ENCODE measurements around the gene TENM4. TPM values are rescaled to one million over a fixed set of nuclear protein-coding genes. Genes with fewer than 3 reads are reported as not detected.

TENM4 gene
- total and polyA plus RNA-seq, 10 of the 15 experiments (the other 5 are each of a cell fraction or from before 2014, with no cell fraction given), result 0.03 to 0.12 (median 0.06) TPM; not detected in 7

DNA sequence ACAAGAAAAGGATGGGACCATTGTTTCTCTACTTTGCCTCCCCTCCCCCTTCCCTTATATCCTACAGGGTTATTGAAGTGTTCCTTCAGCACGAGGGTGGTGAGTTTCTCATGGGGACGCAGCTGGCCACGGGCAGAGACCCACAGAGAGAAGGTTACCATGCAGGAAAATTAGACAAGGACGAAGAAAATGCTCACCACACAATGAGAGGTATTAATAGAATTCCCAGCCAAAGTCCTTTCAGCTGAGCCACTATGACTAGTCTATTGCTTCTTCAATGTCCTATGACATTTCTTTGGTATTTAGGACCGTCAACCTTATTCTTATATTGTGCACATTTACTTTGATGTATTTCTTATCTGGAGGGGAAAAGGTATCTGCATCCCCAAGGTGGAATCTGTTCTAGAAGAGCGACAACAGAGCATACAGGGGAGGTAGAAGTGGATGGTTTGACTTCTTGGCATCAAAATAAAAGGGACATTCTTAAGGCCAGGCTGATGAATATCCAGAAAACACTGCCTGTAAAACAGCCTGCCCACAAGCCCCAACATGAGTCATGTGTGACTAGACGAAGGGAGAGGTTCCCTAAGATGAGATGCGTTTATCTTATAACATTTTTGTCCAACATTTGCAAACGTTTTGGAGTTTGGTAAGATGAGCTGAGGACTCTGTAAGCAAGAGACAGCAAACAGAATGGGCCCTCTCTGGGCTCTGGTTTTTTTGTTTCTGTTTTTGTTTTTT lies 656.3 kb downstream of the TENM4 start:
- 9% methylated on average over 9 of the region's 9 CpGs for WGBS (ENCODE audit: insufficient coverage, insufficient replicate concordance, low lambda C conversion rate, missing lambda C conversion rate)
- no peaks in the 10 kb centered on the region for H4K20me1 ChIP-seq (ENCODE audit: control insufficient read depth, insufficient read depth)
- H3K4me1 ChIP-seq (ENCODE audit: control insufficient read depth, insufficient read depth, low read length), result no peaks in the 10 kb centered on the region
- ChIA-PET RAD21 (ENCODE audit: unreplicated experiment) (no interaction called here), SMC1A (ENCODE audit: uncharacterized antibody, unreplicated experiment) (interaction anchor here (3.0 kb wide), 1 partner anchor 14 kb away, joined by 8 read pairs; no protein-coding TSS in a partner anchor), CTCF (interaction anchor here (0.7 to 2.2 kb wide), 2 partner anchors 9 to 14 kb away, joined by 4 read pairs; no protein-coding TSS in a partner anchor), POLR2A (no interaction called here)
- no peaks in the 10 kb centered on the region for H3K79me2 ChIP-seq (ENCODE audit: control insufficient read depth, insufficient read depth, low read length)
- no peaks in the 10 kb centered on the region; a peak in 1 of 4 replicates for H3K27me3 ChIP-seq (replicated peaks in 1 of 2; ENCODE audit: control insufficient read depth in 2 of 2, insufficient read depth in 2 of 2, low read length in 1 of 2)
- H3K9ac ChIP-seq (ENCODE audit: control insufficient read depth, insufficient read depth, low read length), result no peak overlapping the region
- ATAC-seq (no peak), FAIRE-seq (no peak), DNase-seq (ENCODE audit: low read depth, low spot score) (no peak)
- in situ Hi-C loops (cut with MboI) (no loop called here), intact Hi-C loops (cut with micrococcal nuclease; ENCODE audit: unreplicated experiment) (no loop called here)
- no peak overlapping the region for H3K4me2 ChIP-seq (ENCODE audit: control insufficient read depth, insufficient read depth)
- H3K9me3 ChIP-seq (replicated peaks; ENCODE audit: control insufficient read depth, insufficient read depth, low read length), result no peaks in the 10 kb centered on the region
- no peak overlapping the region for H2AFZ ChIP-seq (ENCODE audit: control insufficient read depth, low read depth, low read length)
- no peaks in the 10 kb centered on the region for H3K36me3 ChIP-seq (ENCODE audit: control insufficient read depth in 2 of 2, insufficient read depth in 2 of 2, low read length in 1 of 2)
- no peak overlapping the region for H3K27ac ChIP-seq (ENCODE audit: control insufficient read depth, insufficient read depth)
- BruUV-seq (replicated peaks), result no TSS peak
- H3K4me3 ChIP-seq, result no peak overlapping the region
- TF ChIP-seq SREBF1 (IDR thresholded peaks at IDR 0.05; ENCODE audit: low read length) (no peak), MXI1 (IDR thresholded peaks at IDR 0.05; ENCODE audit: low read depth, low read length) (no peak), SIN3A (IDR thresholded peaks at IDR 0.05; ENCODE audit: low read depth, low read length) (no peak), TAF1 (IDR thresholded peaks at IDR 0.05; ENCODE audit: borderline replicate concordance, low read depth, low read length) (no peak), RELA (IDR thresholded peaks at IDR 0.05; ENCODE audit: borderline replicate concordance, partially characterized antibody) (no peak), ZNF622 (IDR thresholded peaks at IDR 0.05) (no peak), DPF2 (IDR thresholded peaks at IDR 0.05) (no peak), YY1 (IDR thresholded peaks at IDR 0.05; ENCODE audit: low read depth, low read length) (no peak), NFYB (IDR thresholded peaks at IDR 0.05; ENCODE audit: insufficient read depth, low read depth, low read length) (no peak), GATAD2B (conservative IDR thresholded peaks at IDR 0.05; ENCODE audit: low read depth) (no peak), GABPA (IDR thresholded peaks at IDR 0.05; ENCODE audit: low read depth) (no peak), WRNIP1 (IDR thresholded peaks at IDR 0.05; ENCODE audit: borderline replicate concordance, low read depth, low read length) (no peak)
- TF ChIP-seq, protein P1, sequence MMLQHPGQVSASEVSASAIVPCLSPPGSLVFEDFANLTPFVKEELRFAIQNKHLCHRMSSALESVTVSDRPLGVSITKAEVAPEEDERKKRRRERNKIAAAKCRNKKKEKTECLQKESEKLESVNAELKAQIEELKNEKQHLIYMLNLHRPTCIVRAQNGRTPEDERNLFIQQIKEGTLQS (IDR thresholded peaks at IDR 0.05; ENCODE audit: borderline replicate concordance, extremely low read depth, low read depth, low read length), result no peak
- TF ChIP-seq, protein P2, sequence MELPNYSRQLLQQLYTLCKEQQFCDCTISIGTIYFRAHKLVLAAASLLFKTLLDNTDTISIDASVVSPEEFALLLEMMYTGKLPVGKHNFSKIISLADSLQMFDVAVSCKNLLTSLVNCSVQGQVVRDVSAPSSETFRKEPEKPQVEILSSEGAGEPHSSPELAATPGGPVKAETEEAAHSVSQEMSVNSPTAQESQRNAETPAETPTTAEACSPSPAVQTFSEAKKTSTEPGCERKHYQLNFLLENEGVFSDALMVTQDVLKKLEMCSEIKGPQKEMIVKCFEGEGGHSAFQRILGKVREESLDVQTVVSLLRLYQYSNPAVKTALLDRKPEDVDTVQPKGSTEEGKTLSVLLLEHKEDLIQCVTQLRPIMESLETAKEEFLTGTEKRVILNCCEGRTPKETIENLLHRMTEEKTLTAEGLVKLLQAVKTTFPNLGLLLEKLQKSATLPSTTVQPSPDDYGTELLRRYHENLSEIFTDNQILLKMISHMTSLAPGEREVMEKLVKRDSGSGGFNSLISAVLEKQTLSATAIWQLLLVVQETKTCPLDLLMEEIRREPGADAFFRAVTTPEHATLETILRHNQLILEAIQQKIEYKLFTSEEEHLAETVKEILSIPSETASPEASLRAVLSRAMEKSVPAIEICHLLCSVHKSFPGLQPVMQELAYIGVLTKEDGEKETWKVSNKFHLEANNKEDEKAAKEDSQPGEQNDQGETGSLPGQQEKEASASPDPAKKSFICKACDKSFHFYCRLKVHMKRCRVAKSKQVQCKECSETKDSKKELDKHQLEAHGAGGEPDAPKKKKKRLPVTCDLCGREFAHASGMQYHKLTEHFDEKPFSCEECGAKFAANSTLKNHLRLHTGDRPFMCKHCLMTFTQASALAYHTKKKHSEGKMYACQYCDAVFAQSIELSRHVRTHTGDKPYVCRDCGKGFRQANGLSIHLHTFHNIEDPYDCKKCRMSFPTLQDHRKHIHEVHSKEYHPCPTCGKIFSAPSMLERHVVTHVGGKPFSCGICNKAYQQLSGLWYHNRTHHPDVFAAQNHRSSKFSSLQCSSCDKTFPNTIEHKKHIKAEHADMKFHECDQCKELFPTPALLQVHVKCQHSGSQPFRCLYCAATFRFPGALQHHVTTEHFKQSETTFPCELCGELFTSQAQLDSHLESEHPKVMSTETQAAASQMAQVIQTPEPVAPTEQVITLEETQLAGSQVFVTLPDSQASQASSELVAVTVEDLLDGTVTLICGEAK (IDR thresholded peaks at IDR 0.05; ENCODE audit: borderline replicate concordance), result no peak
- TF ChIP-seq, protein P3, sequence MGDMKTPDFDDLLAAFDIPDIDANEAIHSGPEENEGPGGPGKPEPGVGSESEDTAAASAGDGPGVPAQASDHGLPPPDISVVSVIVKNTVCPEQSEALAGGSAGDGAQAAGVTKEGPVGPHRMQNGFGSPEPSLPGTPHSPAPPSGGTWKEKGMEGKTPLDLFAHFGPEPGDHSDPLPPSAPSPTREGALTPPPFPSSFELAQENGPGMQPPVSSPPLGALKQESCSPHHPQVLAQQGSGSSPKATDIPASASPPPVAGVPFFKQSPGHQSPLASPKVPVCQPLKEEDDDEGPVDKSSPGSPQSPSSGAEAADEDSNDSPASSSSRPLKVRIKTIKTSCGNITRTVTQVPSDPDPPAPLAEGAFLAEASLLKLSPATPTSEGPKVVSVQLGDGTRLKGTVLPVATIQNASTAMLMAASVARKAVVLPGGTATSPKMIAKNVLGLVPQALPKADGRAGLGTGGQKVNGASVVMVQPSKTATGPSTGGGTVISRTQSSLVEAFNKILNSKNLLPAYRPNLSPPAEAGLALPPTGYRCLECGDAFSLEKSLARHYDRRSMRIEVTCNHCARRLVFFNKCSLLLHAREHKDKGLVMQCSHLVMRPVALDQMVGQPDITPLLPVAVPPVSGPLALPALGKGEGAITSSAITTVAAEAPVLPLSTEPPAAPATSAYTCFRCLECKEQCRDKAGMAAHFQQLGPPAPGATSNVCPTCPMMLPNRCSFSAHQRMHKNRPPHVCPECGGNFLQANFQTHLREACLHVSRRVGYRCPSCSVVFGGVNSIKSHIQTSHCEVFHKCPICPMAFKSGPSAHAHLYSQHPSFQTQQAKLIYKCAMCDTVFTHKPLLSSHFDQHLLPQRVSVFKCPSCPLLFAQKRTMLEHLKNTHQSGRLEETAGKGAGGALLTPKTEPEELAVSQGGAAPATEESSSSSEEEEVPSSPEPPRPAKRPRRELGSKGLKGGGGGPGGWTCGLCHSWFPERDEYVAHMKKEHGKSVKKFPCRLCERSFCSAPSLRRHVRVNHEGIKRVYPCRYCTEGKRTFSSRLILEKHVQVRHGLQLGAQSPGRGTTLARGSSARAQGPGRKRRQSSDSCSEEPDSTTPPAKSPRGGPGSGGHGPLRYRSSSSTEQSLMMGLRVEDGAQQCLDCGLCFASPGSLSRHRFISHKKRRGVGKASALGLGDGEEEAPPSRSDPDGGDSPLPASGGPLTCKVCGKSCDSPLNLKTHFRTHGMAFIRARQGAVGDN (IDR thresholded peaks at IDR 0.05), result no peak
